KBM-7 (cell line): ENCODE measurements around the gene AGFG2.
"Not testable (repeated sequence)": the region's sequence is repeated elsewhere in the genome, so short reads cannot be mapped to it uniquely, and the experiment has no call there.

ENCODE experiments used
- DNase-seq: peaks from one replicate; pipeline ENCODE4 v3.0.0-alpha.2; 2015
- in situ Hi-C: fragments of 300-500 bp; cut with MboI; formaldehyde crosslinking; loops from 2 replicates; pipeline ENCODE4 v1.14.3; 2020; ENCODE audit warnings: low sequenced_read_pairs, low pct_unique_long_range_greater_than_20kb, mixed read lengths

The AGFG2 gene, protein sequence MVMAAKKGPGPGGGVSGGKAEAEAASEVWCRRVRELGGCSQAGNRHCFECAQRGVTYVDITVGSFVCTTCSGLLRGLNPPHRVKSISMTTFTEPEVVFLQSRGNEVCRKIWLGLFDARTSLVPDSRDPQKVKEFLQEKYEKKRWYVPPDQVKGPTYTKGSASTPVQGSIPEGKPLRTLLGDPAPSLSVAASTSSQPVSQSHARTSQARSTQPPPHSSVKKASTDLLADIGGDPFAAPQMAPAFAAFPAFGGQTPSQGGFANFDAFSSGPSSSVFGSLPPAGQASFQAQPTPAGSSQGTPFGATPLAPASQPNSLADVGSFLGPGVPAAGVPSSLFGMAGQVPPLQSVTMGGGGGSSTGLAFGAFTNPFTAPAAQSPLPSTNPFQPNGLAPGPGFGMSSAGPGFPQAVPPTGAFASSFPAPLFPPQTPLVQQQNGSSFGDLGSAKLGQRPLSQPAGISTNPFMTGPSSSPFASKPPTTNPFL

DNA sequence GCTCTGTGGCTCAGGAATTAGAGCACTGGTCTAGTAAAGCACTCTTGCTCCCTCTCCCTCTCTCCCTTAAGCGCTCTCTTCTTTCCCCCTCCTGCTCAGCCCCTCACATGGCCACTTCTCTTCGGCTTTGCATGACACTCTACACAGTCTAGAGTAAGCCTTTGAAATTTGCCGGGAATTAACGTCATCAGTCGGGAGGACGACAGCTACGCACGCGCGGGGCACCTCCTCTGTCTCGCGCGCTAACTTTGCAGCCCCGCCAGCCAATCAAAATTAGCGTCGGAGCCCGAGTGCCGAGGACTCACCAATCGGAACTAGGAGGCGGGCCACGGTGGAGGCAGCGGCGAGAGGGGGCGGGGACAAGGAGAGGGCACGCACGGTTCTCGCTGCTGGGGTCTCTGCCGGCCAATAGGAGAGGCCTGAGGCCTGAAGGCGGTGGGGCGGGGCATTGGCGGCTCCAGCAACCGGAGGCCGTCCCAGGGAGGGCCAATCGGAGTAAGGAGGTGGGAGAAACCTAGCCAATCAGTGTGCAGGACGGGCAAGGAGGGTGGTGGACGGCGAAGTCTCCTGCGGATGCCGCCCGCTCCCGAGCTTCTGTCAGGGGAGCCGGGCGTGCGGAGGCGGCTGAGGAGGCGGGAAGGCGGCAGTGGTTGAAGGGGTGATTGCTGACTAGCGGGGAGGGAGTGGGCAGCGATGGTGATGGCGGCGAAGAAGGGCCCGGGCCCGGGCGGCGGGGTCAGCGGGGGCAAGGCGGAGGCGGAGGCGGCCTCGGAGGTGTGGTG is at the start of gene AGFG2:
Gene AGFG2 (plus strand): TSS at position 550 of the 782 bp plus-strand sequence. CDS start 144 bp downstream, at position 694.
- DNase-seq = peak; percentile 100
- in situ Hi-C loops = no loop called here

DNA sequence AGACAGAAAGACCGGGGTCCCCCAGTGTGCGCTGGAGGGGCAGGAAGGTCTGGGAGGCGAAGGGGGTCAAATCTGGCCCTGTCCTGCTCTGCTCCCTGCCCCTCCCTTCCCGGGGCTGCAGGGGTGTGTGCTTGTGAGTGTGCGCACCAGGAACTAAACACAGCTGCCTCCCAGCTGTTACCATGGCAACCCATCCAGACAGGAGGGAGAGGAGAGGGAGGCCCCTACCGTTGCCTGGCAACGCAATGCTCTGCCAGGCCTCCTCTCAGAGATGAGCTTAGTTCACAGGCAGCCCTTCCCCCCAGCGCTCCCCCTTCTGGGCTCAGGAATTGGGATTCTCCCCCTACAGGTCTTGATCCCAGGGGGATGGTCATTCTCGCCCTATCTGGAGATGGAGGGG is 49.2 kb upstream of the AGFG2 start:
- peak; percentile 91 for DNase-seq
- in situ Hi-C loops = no loop called here

DNA sequence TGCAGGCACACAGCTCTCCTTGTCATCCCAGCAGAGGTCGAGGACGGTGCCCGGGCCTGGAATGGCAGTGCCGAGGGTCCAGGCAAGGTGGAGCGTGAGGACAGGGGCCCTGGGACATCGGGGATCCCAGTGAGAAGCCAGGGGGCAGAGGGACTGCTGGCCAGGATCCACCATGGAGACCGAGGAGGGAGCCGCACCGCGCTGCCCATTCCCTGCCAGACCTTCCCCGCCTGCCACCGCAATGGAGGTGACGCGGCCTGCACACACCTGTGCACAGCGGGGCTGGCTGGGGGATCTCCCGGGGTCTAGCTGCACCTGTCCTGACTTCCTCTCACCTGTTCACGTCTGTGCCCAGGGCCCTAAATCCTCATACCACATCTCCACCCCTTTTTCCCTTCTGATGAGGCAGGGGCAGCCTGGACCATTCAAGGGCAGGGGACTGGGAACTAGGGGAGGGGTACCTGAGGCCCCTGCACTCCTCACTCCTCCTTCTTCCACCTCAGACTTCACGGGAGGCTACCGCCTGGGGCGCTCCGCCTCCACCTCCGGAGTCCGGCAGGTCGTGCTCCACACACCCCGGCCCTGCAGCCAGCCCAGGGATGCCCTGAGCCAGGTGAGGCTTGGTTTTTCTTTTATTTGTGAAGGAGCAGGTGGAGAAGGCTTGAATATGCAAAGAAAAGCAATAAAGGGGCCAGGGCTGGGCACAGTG is 48.4 kb upstream of the AGFG2 start:
- no peak for DNase-seq
- in situ Hi-C loops = no loop called here

DNA sequence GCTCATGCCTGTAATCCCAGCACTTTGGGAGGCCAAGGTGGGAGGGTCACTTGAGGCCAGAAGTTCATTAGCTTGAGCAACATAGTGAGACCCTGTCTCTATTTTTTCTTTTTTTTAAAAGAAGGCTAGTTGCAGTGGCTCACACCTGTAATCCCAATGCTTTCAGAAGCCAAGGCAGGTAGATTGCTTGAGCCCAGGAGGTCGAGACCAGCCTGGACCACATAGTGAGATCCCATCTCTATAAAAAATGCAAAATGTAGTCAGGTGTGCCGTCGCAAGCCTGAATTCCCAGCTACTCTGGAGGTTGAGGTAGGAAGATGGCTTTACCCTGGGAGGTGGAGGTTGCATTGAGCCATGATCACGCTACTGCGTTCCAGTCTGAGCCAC is 47.8 kb upstream of the AGFG2 start:
- DNase-seq = no peak

DNA sequence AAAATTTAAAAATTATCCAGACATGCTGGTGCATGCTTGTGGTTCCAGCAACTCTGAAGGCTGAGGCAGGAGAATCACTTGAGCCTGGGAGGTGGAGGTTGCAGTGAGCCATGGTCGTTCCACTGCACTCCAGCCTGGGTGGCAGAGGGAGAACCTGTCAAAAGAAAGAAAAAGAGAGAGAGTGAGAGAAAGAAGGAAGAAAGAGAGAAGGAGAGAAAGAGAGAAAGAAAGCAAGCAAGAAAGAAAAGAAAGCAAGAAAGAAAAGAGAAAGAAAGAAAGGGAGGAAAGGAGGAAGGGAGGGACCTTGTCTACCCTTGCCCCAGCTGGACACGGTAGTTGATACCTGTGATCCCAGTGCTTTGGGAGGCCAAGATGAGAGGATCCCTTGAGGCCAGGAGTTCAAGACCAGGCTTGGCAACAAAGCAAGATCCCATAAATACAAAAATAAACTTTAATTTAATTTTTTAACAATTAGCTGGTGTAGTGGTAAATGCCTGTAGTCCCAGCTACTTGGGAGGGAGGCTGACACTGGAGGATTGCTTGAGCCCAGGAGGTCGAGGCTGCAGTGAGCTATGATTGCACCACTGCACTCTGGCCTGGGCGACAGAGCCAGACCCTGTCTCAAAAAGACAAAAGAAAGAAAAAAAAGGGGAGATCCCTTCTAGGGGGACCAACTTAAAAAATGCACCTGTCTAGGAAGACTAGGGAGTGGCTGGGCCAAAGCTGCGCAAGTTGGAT is 46.1 kb upstream of the AGFG2 start:
- in situ Hi-C loops = no loop called here
- no peak for DNase-seq

More for the DNA sequence above, 47.8 kb upstream of the AGFG2 start:
- in situ Hi-C loops = no loop called here

DNA sequence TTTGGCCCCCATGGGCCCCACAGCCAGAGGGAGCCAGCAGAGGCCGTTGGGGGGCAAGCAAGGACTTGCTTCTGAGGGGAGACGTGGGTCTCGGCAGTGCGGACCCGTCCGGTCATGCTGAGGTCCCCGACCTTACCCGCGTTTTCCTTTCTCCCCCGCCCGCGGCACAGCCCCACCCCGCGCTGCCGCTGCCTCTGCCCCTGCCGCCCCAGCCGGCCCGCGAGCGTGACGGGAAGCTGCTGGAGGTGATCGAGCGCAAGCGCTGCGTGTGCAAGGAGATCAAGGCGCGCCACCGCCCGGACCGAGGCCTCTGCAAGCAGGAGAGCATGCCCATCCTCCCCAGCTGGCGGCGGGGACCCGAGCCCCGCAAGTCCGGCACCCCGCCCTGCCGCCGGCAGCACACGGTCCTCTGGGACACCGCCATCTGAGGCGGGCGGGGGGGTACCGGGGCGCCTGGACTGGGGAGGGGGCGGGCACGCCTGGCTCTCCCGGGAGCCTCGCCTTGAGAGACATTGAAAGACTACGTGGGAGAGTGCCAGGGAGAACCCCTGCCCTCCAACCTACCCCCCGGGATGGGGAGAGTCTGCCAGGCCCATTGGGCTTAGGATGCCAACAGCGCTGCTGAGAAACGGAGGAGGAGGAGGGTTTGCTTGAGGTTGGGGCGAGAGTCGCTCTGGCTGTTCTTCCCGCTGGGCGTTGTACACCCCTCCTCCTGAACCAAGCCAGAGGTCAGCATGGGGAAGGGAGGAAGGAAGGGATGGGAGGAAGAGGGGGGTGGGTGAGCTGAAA is 45.3 kb upstream of the AGFG2 start:
- in situ Hi-C loops = no loop called here

DNA sequence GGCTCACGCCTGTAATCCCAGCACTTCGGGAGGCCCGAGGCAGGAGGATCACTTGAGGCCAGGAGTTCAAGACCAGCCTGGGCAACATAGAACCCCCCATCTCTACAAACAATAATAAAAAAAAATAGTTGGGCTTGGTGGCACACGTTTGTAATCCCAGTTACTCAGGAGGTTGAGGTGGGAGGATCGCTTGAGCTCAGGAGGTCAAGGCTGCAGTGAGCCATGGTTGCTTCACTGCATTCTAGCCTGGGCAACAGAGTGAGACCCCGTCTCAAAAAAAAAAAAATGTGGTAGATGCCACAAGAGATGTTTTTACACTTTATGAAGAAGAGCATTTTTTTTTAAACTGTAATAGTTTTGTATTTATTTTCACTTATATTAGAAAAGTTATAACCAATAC is 42.5 kb upstream of the AGFG2 start:
- in situ Hi-C loops = no loop called here

More for the DNA sequence above, 45.3 kb upstream of the AGFG2 start:
- peak; percentile 39 for DNase-seq

DNA sequence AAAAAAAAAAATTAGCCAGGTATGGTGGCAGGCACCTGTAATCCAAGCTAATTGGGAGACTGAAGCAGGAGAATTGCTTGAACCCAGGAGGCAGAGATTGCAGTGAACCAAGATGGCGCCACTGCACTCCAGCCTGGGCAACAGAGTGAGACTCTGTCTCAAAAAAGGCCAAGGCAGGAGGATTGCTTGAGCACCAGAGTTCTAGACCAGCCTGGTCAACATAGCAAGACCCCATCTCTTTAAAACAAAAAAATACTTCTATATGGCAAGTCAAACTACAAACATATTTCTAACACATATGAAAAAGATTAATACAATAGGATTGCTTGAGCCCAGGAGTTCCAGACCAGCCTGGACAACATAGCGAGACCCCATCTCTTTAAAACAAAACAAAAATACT is 38.3 kb upstream of the AGFG2 start:
- DNase-seq, in situ Hi-C loops: not testable (repeated sequence)

More for the DNA sequence above, 42.5 kb upstream of the AGFG2 start:
- no peak for DNase-seq

DNA sequence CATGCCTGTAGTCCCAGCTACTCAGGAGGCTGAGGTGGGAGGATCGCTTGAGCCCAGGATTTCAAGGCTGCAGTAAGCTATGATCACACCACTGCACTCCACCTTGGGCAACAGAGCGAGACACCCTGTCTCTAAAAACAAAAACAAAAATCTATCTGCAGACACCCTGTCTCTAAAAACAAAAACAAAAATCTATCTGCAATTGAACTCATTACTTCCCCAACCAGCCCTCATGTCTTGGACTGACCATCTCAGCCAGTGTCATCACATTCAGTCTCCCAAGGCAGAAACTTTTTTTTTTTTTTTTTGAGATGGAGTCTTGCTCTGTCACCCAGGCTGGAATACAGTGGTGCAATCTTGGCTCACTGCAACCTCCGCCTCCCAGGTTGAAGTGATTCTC is 35.0 kb upstream of the AGFG2 start:
- in situ Hi-C loops, DNase-seq: not testable (repeated sequence)

DNA sequence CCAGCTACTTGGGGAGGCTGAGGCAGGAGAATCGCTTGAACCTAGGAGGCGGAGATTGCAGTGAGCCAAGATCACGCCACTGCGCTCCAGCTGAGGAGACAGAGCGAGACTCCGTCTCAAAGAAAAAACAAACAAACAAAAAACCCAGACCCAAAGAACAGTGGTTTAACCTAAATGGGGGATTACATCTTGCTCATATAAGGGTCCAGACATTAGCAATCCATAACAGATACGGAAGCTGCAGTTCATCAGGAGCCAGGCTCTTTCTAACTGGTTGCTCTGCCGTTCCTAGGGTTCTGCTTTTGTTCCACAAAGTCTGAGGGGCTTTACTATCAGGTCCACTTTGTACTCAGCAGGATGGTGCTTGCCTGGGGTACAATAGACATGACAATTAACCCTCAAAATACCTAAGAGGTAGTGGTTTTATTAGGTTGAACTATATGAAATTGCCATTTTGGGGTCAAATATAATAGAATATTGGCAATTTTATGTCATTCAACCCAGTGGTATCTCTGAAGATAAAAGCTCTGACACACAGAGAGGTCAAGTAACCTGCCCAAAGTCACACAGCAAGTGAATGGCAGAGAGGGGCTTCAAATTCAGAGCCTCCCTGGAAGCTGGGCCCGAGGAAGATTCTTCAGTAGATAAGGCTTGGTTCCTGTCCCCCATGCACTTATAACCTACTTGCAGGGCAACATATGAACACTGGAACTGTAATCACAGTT is 34.0 kb upstream of the AGFG2 start:
- in situ Hi-C loops = no loop called here
- no peak for DNase-seq

DNA sequence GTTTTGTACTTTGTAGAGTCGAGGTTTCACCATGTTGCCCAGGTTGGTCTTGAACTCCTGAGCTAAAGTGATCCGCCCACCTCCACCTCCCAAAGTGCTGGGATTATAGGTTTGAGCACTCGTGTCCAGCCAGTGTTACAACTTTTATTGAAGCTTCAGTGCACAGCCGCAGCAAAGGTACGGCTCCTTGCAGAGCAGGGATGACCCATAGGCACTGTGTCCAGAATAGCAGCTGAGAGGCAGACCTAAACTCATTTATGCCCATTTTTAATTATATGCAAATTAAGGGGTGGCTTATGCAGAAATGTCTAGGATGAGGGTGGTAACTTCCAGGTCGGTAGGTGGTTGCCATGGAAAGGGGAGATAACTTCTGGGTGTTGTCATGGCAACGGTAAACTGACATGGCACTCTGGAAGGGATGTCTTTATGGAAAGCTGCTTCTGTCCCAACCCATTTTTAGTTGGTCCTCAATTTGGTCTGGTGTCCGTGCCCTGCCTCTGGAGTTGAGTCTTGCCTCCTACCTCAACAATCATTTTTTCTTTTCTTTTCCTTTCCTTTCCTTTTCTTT is 32.6 kb upstream of the AGFG2 start:
- peak; percentile 35 for DNase-seq
- in situ Hi-C loops = no loop called here

DNA sequence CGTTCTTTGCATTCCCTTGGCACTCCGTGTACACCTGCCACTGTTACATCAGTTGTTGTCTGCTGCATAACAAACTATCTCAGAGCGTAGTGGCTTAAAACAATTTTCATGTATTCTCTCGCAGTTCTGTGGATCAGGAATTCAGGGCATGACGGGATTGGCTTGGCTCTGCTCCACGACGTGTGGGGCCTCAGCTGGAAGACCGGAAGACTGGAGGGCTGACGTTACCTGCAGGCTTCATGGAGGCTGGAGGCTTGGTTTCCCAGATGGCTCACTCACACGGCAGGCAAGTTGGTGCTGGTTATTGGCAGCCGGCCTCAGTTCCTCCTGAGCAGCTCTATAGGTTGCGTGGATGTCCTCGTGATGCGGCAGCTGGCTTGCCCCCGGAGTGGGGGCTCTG is 29.8 kb upstream of the AGFG2 start:
- DNase-seq = no peak

DNA sequence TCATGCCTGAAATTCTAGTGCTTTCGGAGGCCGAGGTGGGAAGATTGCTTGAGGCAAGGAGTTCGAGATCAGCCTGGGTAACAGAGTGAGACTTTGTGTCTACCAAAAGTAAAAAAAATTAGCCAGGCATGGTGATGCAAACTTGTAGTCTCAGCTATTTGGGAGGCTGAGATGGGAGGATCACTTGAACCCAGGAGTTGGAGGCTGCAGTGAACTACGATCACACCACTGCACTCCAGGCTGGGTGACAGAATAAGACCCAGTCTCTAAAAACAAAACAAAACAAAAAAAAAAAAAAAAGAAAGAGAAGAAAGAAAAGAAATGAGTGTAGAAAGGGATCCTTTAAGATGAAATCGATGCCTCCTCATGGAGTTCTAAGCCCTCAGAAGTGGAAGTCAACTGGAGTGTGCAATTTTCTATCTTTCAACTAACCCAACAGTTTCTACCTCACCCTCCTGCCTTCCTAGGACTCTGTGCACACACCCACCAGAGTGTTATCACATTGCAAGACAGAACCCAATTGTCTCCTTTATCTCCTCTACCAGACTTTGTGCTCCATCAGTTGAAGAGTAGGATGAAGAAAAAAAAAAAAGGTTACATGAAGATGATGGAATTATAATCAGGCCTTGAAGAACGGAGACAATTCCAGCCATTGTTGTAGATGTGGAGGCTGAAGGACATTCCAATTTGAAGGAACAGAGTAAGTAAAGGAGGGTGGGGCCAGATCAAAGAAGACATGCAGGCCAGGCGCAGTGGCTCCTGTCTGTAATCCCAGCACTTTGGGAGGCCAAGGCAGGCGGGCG is 28.4 kb upstream of the AGFG2 start:
- in situ Hi-C loops = no loop called here
- DNase-seq = no peak

More for the DNA sequence above, 29.8 kb upstream of the AGFG2 start:
- in situ Hi-C loops = no loop called here

DNA sequence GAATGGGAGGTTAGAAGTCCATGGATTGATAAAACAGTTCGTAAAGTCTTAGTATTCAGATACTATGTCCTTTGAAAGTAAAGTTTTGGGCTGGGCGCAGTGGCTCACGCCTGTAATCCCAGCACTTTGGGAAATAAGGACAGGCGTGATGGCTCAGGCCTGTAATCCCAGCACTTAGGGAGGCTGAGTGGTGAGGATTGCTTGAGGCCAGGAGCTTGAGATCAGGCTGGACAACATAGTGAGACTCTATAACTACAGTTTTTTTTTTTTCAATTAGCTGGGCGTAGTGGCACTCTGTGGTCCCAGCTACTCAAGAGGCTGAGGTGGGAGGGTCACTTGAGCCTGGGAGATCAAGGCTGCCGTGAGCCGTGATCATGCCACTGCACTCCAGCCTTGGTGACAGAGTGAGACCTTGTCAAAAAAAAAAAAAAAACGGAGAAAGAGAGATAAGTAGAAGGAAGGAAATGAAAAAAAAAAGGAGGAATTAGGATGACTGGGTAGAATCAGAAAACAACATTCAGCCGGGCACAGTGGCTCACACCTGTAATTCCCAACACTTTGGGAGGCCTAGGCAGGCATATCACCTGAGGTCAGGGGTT is 25.7 kb upstream of the AGFG2 start:
- no peak for DNase-seq
- in situ Hi-C loops = no loop called here

DNA sequence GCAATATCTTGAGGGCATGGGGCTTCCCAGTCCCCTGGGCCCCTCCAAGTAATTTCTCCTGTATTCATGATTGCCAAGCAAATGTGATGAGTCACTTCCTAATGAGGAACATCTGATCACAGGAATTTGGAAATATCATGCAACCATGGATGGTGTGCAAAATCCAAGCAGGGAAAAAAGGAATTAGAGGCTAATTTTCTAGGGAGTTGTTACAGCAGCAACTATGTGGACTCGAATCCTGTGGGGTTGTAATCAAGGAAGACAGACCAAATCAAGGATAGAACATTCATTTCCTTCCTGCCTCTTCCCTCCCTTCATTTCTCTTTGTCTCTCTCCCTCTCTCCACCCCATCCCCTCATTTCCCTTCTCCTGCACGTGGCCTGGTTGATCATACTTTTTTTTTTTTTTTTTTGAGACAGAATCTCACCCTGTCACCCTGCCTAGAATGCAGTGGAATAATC is 23.9 kb upstream of the AGFG2 start:
- no peak for DNase-seq
- in situ Hi-C loops = no loop called here
